Measurements from ENCODE around the gene AGBL5. TPM values are rescaled to one million over a fixed set of nuclear protein-coding genes. Genes with fewer than 3 reads are reported as not detected.

Gene AGBL5
- total and polyA plus RNA-seq, 9 of the 15 experiments (the other 6 are each of a cell fraction or from before 2014, with no cell fraction given): 3.3 to 52.7 (median 26.2) TPM

GRCh38 chr2:27071277-27071989 is 20.0 kb downstream of the AGBL5 start, which contains the start of gene OST4 (continued):
- TF ChIP-seq RREB1 (CRISPR knock-in tag; IDR thresholded peaks at IDR 0.05): no peak
- no peak for TF ChIP-seq TFE3 (CRISPR knock-in tag; IDR thresholded peaks at IDR 0.05)
- TF ChIP-seq POLR2B (IDR thresholded peaks at IDR 0.05; ENCODE audit: low read depth, partially characterized antibody): peak; percentile 88
- TF ChIP-seq HMG20B (CRISPR knock-in tag; IDR thresholded peaks at IDR 0.05): no peak
- TF ChIP-seq ZBTB9 (CRISPR knock-in tag; IDR thresholded peaks at IDR 0.05): peak; percentile 99
- no peak for TF ChIP-seq PHTF2 (CRISPR knock-in tag; IDR thresholded peaks at IDR 0.05)
- 0 out of 2 replicates have a peak, but pooled peaks have one; percentile 36 for TF ChIP-seq SRSF3 (IDR thresholded peaks at IDR 0.05; ENCODE audit: insufficient read depth, low read length)
- TF ChIP-seq CEBPB (tag; IDR thresholded peaks at IDR 0.05): no peak
- no peak for TF ChIP-seq ZKSCAN3 (CRISPR knock-in tag; IDR thresholded peaks at IDR 0.05)
- no peak for TF ChIP-seq ZNF609 (CRISPR knock-in tag; IDR thresholded peaks at IDR 0.05; ENCODE audit: borderline replicate concordance)
- peak; percentile 94 for TF ChIP-seq RBBP5 (IDR thresholded peaks at IDR 0.05; ENCODE audit: borderline replicate concordance, insufficient read depth, low read length, poor library complexity, severe bottlenecking)
- TF ChIP-seq TOE1 (IDR thresholded peaks at IDR 0.05; ENCODE audit: borderline replicate concordance): no peak
- no peak for TF ChIP-seq TOE1 (CRISPR knock-in tag; IDR thresholded peaks at IDR 0.05; ENCODE audit: borderline replicate concordance, low read depth)
